A172 (cell line): ENCODE results near the gene NIT2. TPM values are rescaled to one million over a fixed set of nuclear protein-coding genes. Genes with fewer than 3 reads are reported as not detected.
"Not testable (repeated sequence)": the region's sequence is repeated elsewhere in the genome, so short reads cannot be mapped to it uniquely, and the experiment has no call there.

Experiments
- DNase-seq: peaks from one replicate; pipeline ENCODE4 v3.0.0-alpha.2; 2015; ENCODE audit warnings: low spot score
- total RNA-seq: library from RNA; depleted of rRNA; stranded (reverse); fragments of >200 nt; shearing (Covaris generic); gene quantifications from 2 replicates; pipeline ENCODE4 v1.2.3, GENCODE V29; 2014

The NIT2 gene
- total RNA-seq, 1 experiment from 2014 or later: 110 TPM

DNA sequence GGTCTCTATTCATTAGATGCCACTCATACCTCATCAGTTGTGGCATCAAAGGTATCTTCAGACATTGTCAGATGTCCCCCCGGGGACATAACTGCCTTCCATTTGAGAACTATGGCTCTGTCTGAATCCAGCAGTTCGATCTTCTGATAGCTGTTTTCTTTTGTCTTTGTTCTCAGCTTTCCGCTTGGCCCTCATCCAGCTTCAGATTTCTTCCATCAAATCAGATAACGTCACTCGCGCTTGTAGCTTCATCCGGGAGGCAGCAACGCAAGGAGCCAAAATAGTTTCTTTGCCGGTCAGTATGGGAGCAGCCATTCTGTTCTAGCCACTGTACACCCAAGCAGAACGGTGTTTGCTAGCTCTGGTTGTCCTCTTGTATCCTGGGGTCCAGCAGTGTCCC is 4.4 kb downstream of the NIT2 start:
- DNase-seq: no peak

DNA sequence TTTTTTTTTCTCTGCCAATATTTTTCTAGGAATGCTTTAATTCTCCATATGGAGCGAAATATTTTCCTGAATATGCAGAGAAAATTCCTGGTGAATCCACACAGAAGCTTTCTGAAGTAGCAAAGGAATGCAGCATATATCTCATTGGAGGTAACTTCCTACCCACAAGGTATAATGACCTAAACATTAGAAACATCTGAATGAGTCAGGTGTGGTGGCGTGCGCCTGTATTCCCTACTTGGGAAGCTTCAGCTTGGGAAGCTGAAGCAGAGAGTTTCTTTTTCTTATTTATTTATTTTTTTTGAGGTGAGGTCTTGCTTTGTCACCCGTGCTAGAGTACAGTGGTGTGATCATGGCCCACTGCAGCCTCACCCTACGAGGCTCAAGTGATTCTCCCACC is 5.2 kb downstream of the NIT2 start:
- no peak for DNase-seq

GRCh38 chr3:100340527-100340926 is 6.0 kb downstream of the NIT2 start:
- no peak for DNase-seq

GRCh38 chr3:100348727-100349126 is 14.2 kb downstream of the NIT2 start:
- no peak for DNase-seq

GRCh38 chr3:100351770-100352169 is 17.2 kb downstream of the NIT2 start:
- DNase-seq: not testable (repeated sequence)

GRCh38 chr3:100352296-100353231 is 18.0 kb downstream of the NIT2 start:
- DNase-seq: no peak

DNA sequence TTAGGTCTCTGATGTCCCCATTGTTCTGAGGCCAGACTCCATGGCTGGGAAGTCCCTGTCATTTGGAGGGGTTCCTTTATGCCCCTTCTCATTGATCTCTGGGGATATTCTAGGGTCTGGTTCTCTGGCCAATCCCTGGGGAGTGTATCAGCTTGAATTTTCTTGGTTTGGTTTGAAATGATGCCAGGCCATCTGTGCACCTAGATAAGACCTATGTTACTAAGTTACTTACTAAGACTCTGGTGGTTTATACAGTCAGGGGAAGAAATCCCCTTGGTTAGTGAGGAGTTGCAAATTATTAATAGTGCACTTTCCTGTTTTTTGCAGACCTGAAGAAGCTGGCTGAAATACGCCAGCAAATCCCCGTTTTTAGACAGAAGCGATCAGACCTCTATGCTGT is 20.3 kb downstream of the NIT2 start:
- no peak for DNase-seq

DNA sequence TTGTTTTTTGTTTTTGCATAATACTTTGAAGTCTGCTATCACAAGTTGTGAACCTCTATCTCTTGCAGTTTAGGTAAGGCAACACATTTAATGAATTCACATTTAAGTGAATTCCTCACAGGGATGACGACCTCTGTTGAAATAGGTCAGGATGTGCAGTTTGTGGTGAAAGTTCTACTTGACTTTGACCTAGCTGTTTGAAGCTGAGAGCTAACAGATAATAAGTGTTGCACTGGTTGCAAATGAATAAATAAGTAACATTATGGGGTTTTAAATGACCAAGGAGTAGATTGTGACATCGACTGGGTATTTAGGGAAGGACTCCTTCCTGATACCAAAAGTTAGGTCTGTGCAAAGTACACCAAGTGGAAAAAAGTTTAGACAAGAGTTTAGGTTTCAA is 23.9 kb downstream of the NIT2 start:
- no peak for DNase-seq

- DNase-seq: no peak
These were observed 24.5 kb downstream of the NIT2 start for GRCh38 chr3:100359035-100359434.

GRCh38 chr3:100360757-100361496 is 26.4 kb downstream of the NIT2 start:
- no peak for DNase-seq

DNA sequence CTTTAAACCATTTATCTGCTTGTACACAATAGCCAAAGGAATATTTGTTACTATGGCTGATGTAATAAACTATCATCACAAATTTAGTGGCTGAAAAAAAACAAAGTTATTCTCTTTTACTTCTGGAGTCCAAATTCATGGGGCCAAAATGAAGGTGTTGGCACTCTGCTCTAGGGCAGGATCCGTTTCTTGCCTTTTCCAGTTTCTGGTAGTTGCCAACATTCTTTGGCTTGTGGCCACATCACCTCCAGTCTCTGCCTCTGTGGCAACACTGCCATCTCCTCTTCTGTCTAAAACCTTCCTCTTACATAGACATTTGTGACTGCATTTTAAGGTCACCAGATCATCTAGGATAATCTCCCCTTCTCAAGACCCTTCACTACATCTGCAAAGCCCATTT is 27.3 kb downstream of the NIT2 start:
- DNase-seq: no peak

- DNase-seq: no peak
These were observed 29.9 kb downstream of the NIT2 start for GRCh38 chr3:100364421-100364820.

DNA sequence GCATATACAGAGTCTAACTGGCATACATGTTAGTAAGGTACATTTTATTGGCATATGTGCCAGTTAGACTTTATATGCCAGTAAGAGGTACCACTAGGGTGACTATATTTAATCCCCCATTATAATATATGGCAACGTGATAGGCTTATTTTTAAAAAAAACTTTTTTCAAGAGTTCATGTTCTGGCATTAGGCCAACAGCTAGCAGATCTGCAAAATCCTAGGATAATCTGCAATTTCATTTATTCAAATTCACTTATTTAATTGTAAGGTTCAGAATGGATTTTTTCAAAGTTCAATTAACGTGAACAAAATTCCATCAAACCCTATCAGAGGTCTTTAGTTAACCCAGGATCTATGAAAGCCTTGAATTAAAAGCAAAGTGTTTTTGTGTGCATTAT is 31.9 kb downstream of the NIT2 start:
- no peak for DNase-seq

GRCh38 chr3:100368441-100368840 is 33.9 kb downstream of the NIT2 start:
- no peak for DNase-seq

DNA sequence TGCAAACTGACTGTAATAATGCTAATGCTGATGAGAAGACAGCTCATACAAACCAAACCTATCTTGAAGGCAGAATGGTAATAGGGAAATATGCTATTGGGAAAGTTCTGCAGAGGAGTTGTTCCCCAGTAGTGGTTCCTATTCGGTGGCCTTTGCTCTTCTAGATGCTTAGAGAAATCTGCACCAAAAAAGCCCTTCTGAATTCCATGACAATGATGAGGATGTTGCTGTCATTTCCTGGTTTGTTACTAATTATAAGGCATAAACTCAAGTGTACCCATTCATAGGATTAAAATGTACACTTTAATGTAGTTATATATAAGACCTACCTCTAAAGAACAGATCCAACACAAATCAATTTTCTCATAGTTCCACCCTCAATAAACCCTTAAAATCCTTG is 36.2 kb downstream of the NIT2 start:
- DNase-seq: no peak

DNA sequence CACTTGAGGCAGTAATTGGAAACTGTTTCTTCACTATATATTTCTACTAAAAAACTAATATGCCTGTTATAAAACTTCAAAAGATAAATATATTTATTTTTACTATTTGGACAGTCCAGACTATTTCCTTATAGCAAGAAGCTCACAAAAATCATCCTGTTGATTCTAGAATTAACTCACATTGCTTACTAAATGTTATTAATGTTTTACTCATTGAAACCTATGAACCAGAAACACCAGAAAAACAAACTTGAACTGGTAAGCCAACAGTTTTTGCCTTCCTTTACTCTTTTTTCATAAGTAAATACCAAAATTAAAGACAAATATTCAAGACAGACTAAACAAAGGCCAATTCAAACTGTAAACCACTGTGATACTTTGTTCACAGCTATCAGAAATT is 40.0 kb downstream of the NIT2 start:
- no peak for DNase-seq

- DNase-seq: no peak
These were observed 41.7 kb downstream of the NIT2 start for GRCh38 chr3:100376301-100376700.

GRCh38 chr3:100384733-100385525 is 50.4 kb downstream of the NIT2 start:
- DNase-seq: no peak

- no peak for DNase-seq
These were observed 52.0 kb downstream of the NIT2 start for GRCh38 chr3:100386437-100387074.

GRCh38 chr3:100389025-100389424 is 54.5 kb downstream of the NIT2 start:
- no peak for DNase-seq

- DNase-seq: no peak
These were observed 61.3 kb downstream of the NIT2 start for GRCh38 chr3:100395679-100396431.
